ENCODE measurements around the gene CDCA5.

- TF ChIP-seq, protein P1, sequence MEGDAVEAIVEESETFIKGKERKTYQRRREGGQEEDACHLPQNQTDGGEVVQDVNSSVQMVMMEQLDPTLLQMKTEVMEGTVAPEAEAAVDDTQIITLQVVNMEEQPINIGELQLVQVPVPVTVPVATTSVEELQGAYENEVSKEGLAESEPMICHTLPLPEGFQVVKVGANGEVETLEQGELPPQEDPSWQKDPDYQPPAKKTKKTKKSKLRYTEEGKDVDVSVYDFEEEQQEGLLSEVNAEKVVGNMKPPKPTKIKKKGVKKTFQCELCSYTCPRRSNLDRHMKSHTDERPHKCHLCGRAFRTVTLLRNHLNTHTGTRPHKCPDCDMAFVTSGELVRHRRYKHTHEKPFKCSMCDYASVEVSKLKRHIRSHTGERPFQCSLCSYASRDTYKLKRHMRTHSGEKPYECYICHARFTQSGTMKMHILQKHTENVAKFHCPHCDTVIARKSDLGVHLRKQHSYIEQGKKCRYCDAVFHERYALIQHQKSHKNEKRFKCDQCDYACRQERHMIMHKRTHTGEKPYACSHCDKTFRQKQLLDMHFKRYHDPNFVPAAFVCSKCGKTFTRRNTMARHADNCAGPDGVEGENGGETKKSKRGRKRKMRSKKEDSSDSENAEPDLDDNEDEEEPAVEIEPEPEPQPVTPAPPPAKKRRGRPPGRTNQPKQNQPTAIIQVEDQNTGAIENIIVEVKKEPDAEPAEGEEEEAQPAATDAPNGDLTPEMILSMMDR (IDR thresholded peaks at IDR 0.05; ENCODE audit: poor library complexity): no peak
- TF ChIP-seq EZH2 (IDR thresholded peaks at IDR 0.05; ENCODE audit: borderline replicate concordance): no peak
- TF ChIP-seq EZH2phosphoT487 (IDR thresholded peaks at IDR 0.05; ENCODE audit: low read depth, severe bottlenecking, unreplicated experiment): no peak
Observed at GRCh38 chr11:65042891-65043290, 40.9 kb downstream of the CDCA5 start.
